Thyroid gland (tissue), 4 donors: ENCODE measurements around the gene EIF3B. TPM values are rescaled to one million over a fixed set of nuclear protein-coding genes. Genes with fewer than 3 reads are reported as not detected.

Experiments
- DNase-seq, 2 donors: peaks; one replicate each; pipeline ENCODE4 v3.0.0-alpha.2; 2019
- H3K27ac ChIP-seq, 3 donors: fragments of 200-600 bp; sonication (generic); 1 replicate in 2 of 3; 2 replicates in 1 of 3; pipeline ENCODE4 v1.5.1; 2016 to 2019; ENCODE audit warnings: mild to moderate bottlenecking in 1 of 3, moderate library complexity in 1 of 3
- H3K27me3 ChIP-seq: fragments of 200-600 bp; sonication (generic); one replicate; pipeline ENCODE4 v1.5.1; 2019
- H3K36me3 ChIP-seq, 2 donors: fragments of 200-600 bp; sonication (generic); one replicate each; pipeline ENCODE4 v1.5.1; 2016 to 2019
- H3K4me1 ChIP-seq, 2 donors: fragments of 200-600 bp; sonication (generic); one replicate each; pipeline ENCODE4 v1.5.1; 2017 to 2019
- H3K4me3 ChIP-seq, 3 donors: fragments of 200-600 bp; sonication (generic); replicated peaks in 1 of 3; 1 replicate in 2 of 3; 2 replicates in 1 of 3; pipeline ENCODE4 v1.5.1; 2016; ENCODE audit warnings: mild to moderate bottlenecking in 1 of 3
- H3K9me3 ChIP-seq: fragments of 200-600 bp; sonication (generic); one replicate; pipeline ENCODE4 v1.5.1; 2017
- CTCF ChIP-seq, 6 experiments: fragments of 200-600 bp in 3 of 6; fragments of 450-650 bp in 3 of 6; sonication (generic) in 3 of 6; IDR thresholded peaks; one replicate each; pipeline ENCODE4 v1.5.1; 2016 to 2019; ENCODE audit warnings: antibody characterized with exemption in 6 of 6, mild to moderate bottlenecking in 2 of 6, inconsistent platforms in 1 of 6, moderate library complexity in 1 of 6
- POLR2A ChIP-seq, 2 donors: fragments of 450-650 bp; IDR thresholded peaks; one replicate each; pipeline ENCODE4 v1.6.1; 2017; ENCODE audit warnings: antibody characterized with exemption in 2 of 2, mild to moderate bottlenecking in 2 of 2, moderate library complexity in 1 of 2
- WGBS, 2 donors: methylation state at CpG; one replicate each; pipeline ENCODE4 v1.1.5; 2017; 5-methylcytosine and 5-hydroxymethylcytosine counted together
- intact Hi-C: fragments of 100-400 bp; cut with DNase I; formaldehyde crosslinking; loops from one replicate; pipeline ENCODE4 v1.15.1; 2023
- total RNA-seq, 4 donors: library from RNA; depleted of rRNA; stranded (reverse); fragments of >200 nt; gene quantifications; one replicate each; pipeline ENCODE4 v1.2.3, GENCODE V29; 2016

The EIF3B gene
- total RNA-seq, 4 donors from 2014 or later: 89.4 to 122 (median 111) TPM

GRCh38 chr7:2360796-2361195 lies 6.2 kb downstream of the EIF3B start:
- H3K4me3 ChIP-seq: no peak overlapping the region
- no peaks in the 10 kb centered on the region for H3K9me3 ChIP-seq
- H3K36me3 ChIP-seq: peaks cover 40 to 49% of the 10 kb centered on the region in 2 donors
- H3K4me1 ChIP-seq: peaks cover 9 to 21% of the 10 kb centered on the region in 2 donors
- intact Hi-C loops: no loop called here
- no peak for TF ChIP-seq POLR2A (IDR thresholded peaks at IDR 0.05)
- TF ChIP-seq CTCF (IDR thresholded peaks at IDR 0.05): no peak
- H3K27me3 ChIP-seq: no peaks in the 10 kb centered on the region
- H3K27ac ChIP-seq: no peak overlapping the region
- WGBS, 2 donors: 77 to 82% methylated on average over 6 of the region's 6 CpGs
- no peak for DNase-seq

- H3K36me3 ChIP-seq: peaks cover 57 to 65% of the 10 kb centered on the region in 2 donors
- DNase-seq: no peak
- WGBS, 2 donors: 90 to 95% methylated on average over 9 to 24 of the region's 27 CpGs
- intact Hi-C loops: no loop called here
- no peak overlapping the region for H3K4me3 ChIP-seq
- TF ChIP-seq POLR2A (IDR thresholded peaks at IDR 0.05) (no peak), CTCF (IDR thresholded peaks at IDR 0.05) (no peak)
- H3K27ac ChIP-seq: no peak overlapping the region
- H3K9me3 ChIP-seq: no peaks in the 10 kb centered on the region
- H3K27me3 ChIP-seq: no peaks in the 10 kb centered on the region
- H3K4me1 ChIP-seq: peaks cover 0 to 7% of the 10 kb centered on the region in 2 donors
Observed at GRCh38 chr7:2362385-2363088, 7.9 kb downstream of the EIF3B start.

- Histone ChIP-seq H3K36me3 (peaks cover 92 to 93% of the 10 kb centered on the region in 2 donors), H3K27ac (no peak overlapping the region), H3K27me3 (no peaks in the 10 kb centered on the region), H3K9me3 (no peaks in the 10 kb centered on the region), H3K4me3 (no peak overlapping the region), H3K4me1 (no peaks in the 10 kb centered on the region)
- no peak for DNase-seq
- WGBS, 2 donors: 96 to 97% methylated on average over 10 of the region's 10 CpGs
- no peak for TF ChIP-seq POLR2A (IDR thresholded peaks at IDR 0.05)
- TF ChIP-seq CTCF (IDR thresholded peaks at IDR 0.05): no peak
- intact Hi-C loops: no loop called here
Observed at GRCh38 chr7:2369139-2369538, 14.5 kb downstream of the EIF3B start.

- no peaks in the 10 kb centered on the region for H3K27me3 ChIP-seq
- intact Hi-C loops: no loop called here
- 91 to 94% methylated on average over 8 of the region's 8 CpGs for WGBS, 2 donors
- no peak overlapping the region for H3K4me3 ChIP-seq
- peaks cover 92 to 93% of the 10 kb centered on the region in 2 donors for H3K36me3 ChIP-seq
- TF ChIP-seq CTCF (IDR thresholded peaks at IDR 0.05) (no peak), POLR2A (IDR thresholded peaks at IDR 0.05) (no peak)
- H3K4me1 ChIP-seq: no peaks in the 10 kb centered on the region
- H3K9me3 ChIP-seq: no peaks in the 10 kb centered on the region
- H3K27ac ChIP-seq: no peak overlapping the region
- no peak for DNase-seq
Observed at GRCh38 chr7:2371329-2371728, 16.7 kb downstream of the EIF3B start.

- 89 to 96% methylated on average over 7 to 12 of the region's 14 CpGs for WGBS, 2 donors
- intact Hi-C loops: no loop called here
- Histone ChIP-seq H3K4me3 (no peak overlapping the region), H3K36me3 (peaks cover 89 to 90% of the 10 kb centered on the region in 2 donors), H3K4me1 (no peaks in the 10 kb centered on the region), H3K27me3 (no peaks in the 10 kb centered on the region), H3K9me3 (no peaks in the 10 kb centered on the region), H3K27ac (no peak overlapping the region)
- no peak for TF ChIP-seq CTCF (IDR thresholded peaks at IDR 0.05)
- TF ChIP-seq POLR2A (IDR thresholded peaks at IDR 0.05): no peak
- no peak for DNase-seq
Observed at GRCh38 chr7:2372724-2373123, 18.1 kb downstream of the EIF3B start.
